ENCODE data around the gene UBE2D3. TPM values are rescaled to one million over a fixed set of nuclear protein-coding genes. Genes with fewer than 3 reads are reported as not detected.

The UBE2D3 gene
- total and polyA plus RNA-seq, 2 of the 4 experiments (the other 2 are of a cell fraction): 233 to 387 TPM

DNA sequence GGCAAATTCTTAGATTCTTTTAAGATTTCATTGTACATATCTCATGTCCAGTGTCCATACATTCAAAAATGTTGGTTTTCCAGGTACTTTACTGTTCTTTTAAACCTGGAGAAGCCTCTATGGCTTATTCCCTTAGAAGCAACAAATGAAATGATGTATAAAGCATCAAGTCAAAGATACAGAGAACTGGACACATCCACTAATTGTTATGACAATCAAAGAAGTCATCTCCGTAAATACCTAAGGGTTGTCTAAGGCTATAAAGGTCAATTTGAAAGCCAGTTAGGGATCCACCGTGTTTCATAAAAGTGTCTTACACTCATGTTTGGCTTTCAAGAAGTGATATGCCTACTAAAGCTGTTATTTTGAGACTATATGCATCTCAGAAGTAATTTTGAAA lies 32.4 kb downstream of the UBE2D3 start:
- H3K56ac ChIP-seq (ENCODE audit: extremely low read depth, insufficient read depth, low read length): no peak overlapping the region
- ATAC-seq (ENCODE audit: low read depth) (no peak), DNase-seq (no peak)
- ChIA-PET POLR2A (ENCODE audit: unreplicated experiment) (no interaction called here), CTCF (no interaction called here)
- no peak overlapping the region for H3K9ac ChIP-seq (ENCODE audit: low read depth, low read length)
- in situ Hi-C loops (cut with MboI; ENCODE audit: low sequenced_read_pairs): no loop called here
- no peak overlapping the region for H2BK20ac ChIP-seq (ENCODE audit: low read depth, low read length)
- no peak overlapping the region for H3K23ac ChIP-seq (ENCODE audit: low read depth, low read length)
- peaks cover 20% of the 10 kb centered on the region; the same call in 1 of the 2 replicates for H4K20me1 ChIP-seq (ENCODE audit: insufficient read depth, low read length)
- no peaks in the 10 kb centered on the region for H3K27me3 ChIP-seq (ENCODE audit: control insufficient read depth, insufficient read depth, low read length)
- H2AK5ac ChIP-seq (ENCODE audit: low read depth, low read length): no peak overlapping the region
- no peak overlapping the region for H2AK9ac ChIP-seq (replicated peaks; ENCODE audit: low read depth, low read length, poor library complexity)
- BruUV-seq (replicated peaks): no TSS peak
- H3K4me2 ChIP-seq (ENCODE audit: low read depth, low read length): no peak overlapping the region
- no peak overlapping the region for H4K8ac ChIP-seq (ENCODE audit: low read depth in 2 of 2, low read length in 2 of 2)
- intact Hi-C loops (cut with micrococcal nuclease): no loop called here
- no peak overlapping the region for H3K18ac ChIP-seq (ENCODE audit: low read depth, low read length)
- no peak overlapping the region for H2BK15ac ChIP-seq (ENCODE audit: low read depth, low read length)
- no peak overlapping the region for H3K14ac ChIP-seq (replicated peaks; ENCODE audit: low read depth, low read length)
- dilution Hi-C loops (cut with HindIII; ENCODE audit: low sequenced_read_pairs, unreplicated experiment): no loop called here
- no peak overlapping the region for H2BK120ac ChIP-seq (ENCODE audit: low read depth, low read length)
- H3K4me3 ChIP-seq (ENCODE audit: insufficient read depth, low read depth, low read length): no peak overlapping the region
- TF ChIP-seq CHD1 (IDR thresholded peaks at IDR 0.05; ENCODE audit: low read depth, low read length) (no peak), RCOR1 (IDR thresholded peaks at IDR 0.05; ENCODE audit: insufficient replicate concordance, low read length) (no peak), SMC3 (IDR thresholded peaks at IDR 0.05; ENCODE audit: low read depth, low read length) (no peak), RAD21 (IDR thresholded peaks at IDR 0.05; ENCODE audit: low read length) (no peak), POLR2A (IDR thresholded peaks at IDR 0.05; ENCODE audit: low read depth, low read length) (no peak), FOS (IDR thresholded peaks at IDR 0.05; ENCODE audit: low read depth, low read length) (no peak)
- TF ChIP-seq, protein P1, sequence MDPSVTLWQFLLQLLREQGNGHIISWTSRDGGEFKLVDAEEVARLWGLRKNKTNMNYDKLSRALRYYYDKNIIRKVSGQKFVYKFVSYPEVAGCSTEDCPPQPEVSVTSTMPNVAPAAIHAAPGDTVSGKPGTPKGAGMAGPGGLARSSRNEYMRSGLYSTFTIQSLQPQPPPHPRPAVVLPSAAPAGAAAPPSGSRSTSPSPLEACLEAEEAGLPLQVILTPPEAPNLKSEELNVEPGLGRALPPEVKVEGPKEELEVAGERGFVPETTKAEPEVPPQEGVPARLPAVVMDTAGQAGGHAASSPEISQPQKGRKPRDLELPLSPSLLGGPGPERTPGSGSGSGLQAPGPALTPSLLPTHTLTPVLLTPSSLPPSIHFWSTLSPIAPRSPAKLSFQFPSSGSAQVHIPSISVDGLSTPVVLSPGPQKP (IDR thresholded peaks at IDR 0.05; ENCODE audit: borderline replicate concordance, low read depth, low read length): no peak
- TF ChIP-seq, protein P2, sequence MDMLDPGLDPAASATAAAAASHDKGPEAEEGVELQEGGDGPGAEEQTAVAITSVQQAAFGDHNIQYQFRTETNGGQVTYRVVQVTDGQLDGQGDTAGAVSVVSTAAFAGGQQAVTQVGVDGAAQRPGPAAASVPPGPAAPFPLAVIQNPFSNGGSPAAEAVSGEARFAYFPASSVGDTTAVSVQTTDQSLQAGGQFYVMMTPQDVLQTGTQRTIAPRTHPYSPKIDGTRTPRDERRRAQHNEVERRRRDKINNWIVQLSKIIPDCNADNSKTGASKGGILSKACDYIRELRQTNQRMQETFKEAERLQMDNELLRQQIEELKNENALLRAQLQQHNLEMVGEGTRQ (IDR thresholded peaks at IDR 0.05; ENCODE audit: low read depth, low read length): no peak
- TF ChIP-seq, protein P3, sequence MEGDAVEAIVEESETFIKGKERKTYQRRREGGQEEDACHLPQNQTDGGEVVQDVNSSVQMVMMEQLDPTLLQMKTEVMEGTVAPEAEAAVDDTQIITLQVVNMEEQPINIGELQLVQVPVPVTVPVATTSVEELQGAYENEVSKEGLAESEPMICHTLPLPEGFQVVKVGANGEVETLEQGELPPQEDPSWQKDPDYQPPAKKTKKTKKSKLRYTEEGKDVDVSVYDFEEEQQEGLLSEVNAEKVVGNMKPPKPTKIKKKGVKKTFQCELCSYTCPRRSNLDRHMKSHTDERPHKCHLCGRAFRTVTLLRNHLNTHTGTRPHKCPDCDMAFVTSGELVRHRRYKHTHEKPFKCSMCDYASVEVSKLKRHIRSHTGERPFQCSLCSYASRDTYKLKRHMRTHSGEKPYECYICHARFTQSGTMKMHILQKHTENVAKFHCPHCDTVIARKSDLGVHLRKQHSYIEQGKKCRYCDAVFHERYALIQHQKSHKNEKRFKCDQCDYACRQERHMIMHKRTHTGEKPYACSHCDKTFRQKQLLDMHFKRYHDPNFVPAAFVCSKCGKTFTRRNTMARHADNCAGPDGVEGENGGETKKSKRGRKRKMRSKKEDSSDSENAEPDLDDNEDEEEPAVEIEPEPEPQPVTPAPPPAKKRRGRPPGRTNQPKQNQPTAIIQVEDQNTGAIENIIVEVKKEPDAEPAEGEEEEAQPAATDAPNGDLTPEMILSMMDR (conservative IDR thresholded peaks at IDR 0.05; ENCODE audit: low read depth, low read length): no peak
- H2BK5ac ChIP-seq (ENCODE audit: low read depth, low read length, poor library complexity, severe bottlenecking): no peak overlapping the region
- peaks cover 33% of the 10 kb centered on the region for H3K36me3 ChIP-seq (ENCODE audit: control insufficient read depth, insufficient read depth, low read length)
- H3K9me1 ChIP-seq (ENCODE audit: insufficient read depth, low read length): no peaks in the 10 kb centered on the region
- no peak overlapping the region for H4K5ac ChIP-seq (ENCODE audit: low read depth, low read length)
- H3K9me3 ChIP-seq (ENCODE audit: control insufficient read depth, insufficient read depth, low read length): no peaks in the 10 kb centered on the region
- no peak overlapping the region for H4K91ac ChIP-seq (ENCODE audit: insufficient read depth, low read depth, low read length)
- no peaks in the 10 kb centered on the region for H3K4me1 ChIP-seq (ENCODE audit: control insufficient read depth, insufficient read depth, low read length)
- H2AFZ ChIP-seq (replicated peaks; ENCODE audit: low read length, poor library complexity): no peak overlapping the region
- no CpG with 5 or more reads among the region's 2 CpGs for WGBS, 2 experiments (ENCODE audit: extremely low coverage in 2 of 2, insufficient read length in 1 of 2)
- H3K4ac ChIP-seq (ENCODE audit: low read depth, low read length): no peak overlapping the region
- peaks cover 11 to 45% of the 10 kb centered on the region in 2 experiments for H3K79me1 ChIP-seq (ENCODE audit: low read depth in 1 of 2, low read length in 2 of 2)
- no peak overlapping the region for H3K27ac ChIP-seq (ENCODE audit: insufficient read depth, low read length)

Measured in IMR-90 (cell line).